ENCODE measurements around the gene SLC43A2. TPM values are rescaled to one million over a fixed set of nuclear protein-coding genes. Genes with fewer than 3 reads are reported as not detected.

Gene SLC43A2
- total RNA-seq, 2 experiments from 2014 or later: 2.0 to 2.2 TPM

Other genes with a start within 250 kb of the SLC43A2 start
- gene YWHAE, start 228.6 kb downstream of the SLC43A2 start, total RNA-seq: 100 to 1,000 TPM; 505 to 509 TPM
- 10 to 100 TPM; 14.1 to 17.8 TPM for gene CRK, start 172.6 kb downstream of the SLC43A2 start, total RNA-seq
- 10 to 100 TPM; 42.8 to 46.7 TPM for gene MYO1C, start 136.1 kb downstream of the SLC43A2 start, total RNA-seq
- gene INPP5K, start 112.2 kb downstream of the SLC43A2 start, total RNA-seq: 10 to 100 TPM; 21.2 to 24.0 TPM
- gene PITPNA, start 66.0 kb downstream of the SLC43A2 start, total RNA-seq: 10 to 100 TPM; 42.6 to 43.3 TPM
- 1 to 10 TPM; 2.7 to 3.2 TPM for gene SCARF1, start 16.9 kb upstream of the SLC43A2 start, total RNA-seq
- 1 to 10 TPM; 5.8 to 6.2 TPM for gene RILP, start 21.0 kb upstream of the SLC43A2 start, total RNA-seq
- gene PRPF8, start 56.0 kb upstream of the SLC43A2 start, total RNA-seq: 100 to 1,000 TPM; 370 to 378 TPM
- gene TLCD2, start 81.5 kb upstream of the SLC43A2 start, total RNA-seq: under 1 TPM; 0.85 to 0.86 TPM
- gene WDR81, start 95.9 kb upstream of the SLC43A2 start, total RNA-seq: 1 to 10 TPM; 6.3 to 7.3 TPM
- gene SERPINF2, start 114.0 kb upstream of the SLC43A2 start, total RNA-seq: not detected
- gene SERPINF1, start 133.2 kb upstream of the SLC43A2 start, total RNA-seq: under 1 TPM in 1 of 2 experiments, not detected in 1; 0.29 TPM
- gene SMYD4, start 201.1 kb upstream of the SLC43A2 start, total RNA-seq: 10 to 100 TPM; 14.5 to 15.8 TPM
- 100 to 1,000 TPM; 159 to 168 TPM for gene RPA1, start 201.2 kb upstream of the SLC43A2 start, total RNA-seq